RKO (cell line): ENCODE results near the gene TMEM179.
"Not testable (repeated sequence)": the region's sequence is repeated elsewhere in the genome, so short reads cannot be mapped to it uniquely, and the experiment has no call there.

Experiments
- DNase-seq: peaks from one replicate; pipeline ENCODE4 v3.0.0-alpha.2; 2016; ENCODE audit warnings: low spot score

The TMEM179 gene

GRCh38 chr14:104585966-104586697, 18.4 kb downstream of the TMEM179 start:
- no peak for DNase-seq

- DNase-seq, result no peak
These were observed 20.0 kb downstream of the TMEM179 start for GRCh38 chr14:104584557-104584956.

GRCh38 chr14:104583424-104584306, 20.9 kb downstream of the TMEM179 start:
- DNase-seq, result no peak

GRCh38 chr14:104582662-104583061, 21.9 kb downstream of the TMEM179 start:
- no peak for DNase-seq

GRCh38 chr14:104582005-104582404, 22.6 kb downstream of the TMEM179 start:
- DNase-seq, result no peak

GRCh38 chr14:104581521-104581920, 23.1 kb downstream of the TMEM179 start:
- DNase-seq, result no peak

GRCh38 chr14:104580961-104581360, 23.6 kb downstream of the TMEM179 start:
- DNase-seq, result no peak

- DNase-seq, result not testable (repeated sequence)
These were observed 24.6 kb downstream of the TMEM179 start for GRCh38 chr14:104579939-104580338.

- no peak for DNase-seq
These were observed 25.1 kb downstream of the TMEM179 start, which contains the start of gene C14orf180 for GRCh38 chr14:104579507-104579906. Gene C14orf180 (plus strand): TSS chr14:104579764. CDS start chr14:104586431, 6,667 bp downstream.

GRCh38 chr14:104578321-104578720, 26.3 kb downstream of the TMEM179 start:
- DNase-seq, result no peak

GRCh38 chr14:104577847-104578301, 26.7 kb downstream of the TMEM179 start:
- no peak for DNase-seq

GRCh38 chr14:104577426-104577825, 27.1 kb downstream of the TMEM179 start:
- no peak for DNase-seq

GRCh38 chr14:104576970-104577332, 27.6 kb downstream of the TMEM179 start:
- no peak for DNase-seq

GRCh38 chr14:104576232-104576969, 28.2 kb downstream of the TMEM179 start:
- DNase-seq, result no peak

GRCh38 chr14:104574978-104575583, 29.5 kb downstream of the TMEM179 start:
- DNase-seq, result no peak

- no peak for DNase-seq
These were observed 30.0 kb downstream of the TMEM179 start for GRCh38 chr14:104574536-104574935.

GRCh38 chr14:104573930-104574329, 30.6 kb downstream of the TMEM179 start:
- DNase-seq, result no peak

GRCh38 chr14:104572668-104573067, 31.9 kb downstream of the TMEM179 start:
- no peak for DNase-seq

- DNase-seq, result no peak
These were observed 32.4 kb downstream of the TMEM179 start for GRCh38 chr14:104572024-104572626.

- no peak for DNase-seq
These were observed 33.3 kb downstream of the TMEM179 start for GRCh38 chr14:104571246-104571645.

GRCh38 chr14:104569435-104569834, 35.1 kb downstream of the TMEM179 start:
- DNase-seq, result no peak
